CD4-positive, alpha-beta T cell (primary cell): ENCODE results near the gene DYRK2. TPM values are rescaled to one million over a fixed set of nuclear protein-coding genes. Genes with fewer than 3 reads are reported as not detected.

Source experiments
- ATAC-seq: fragments of 200-7000 bp; cut with Tn5 transposase; one replicate; pipeline ENCODE4 v1.10.0; 2022; ENCODE audit warnings: mild to moderate bottlenecking; ENCODE audit not compliant: poor library complexity
- CTCF ChIA-PET: fragments of 350-600 bp; sonication (Branson Sonifier 250); formaldehyde crosslinking; loops from one replicate; lab custom pipeline; 2021; ENCODE audit warnings: antibody characterized with exemption, inconsistent platforms; lab: Charles Lee
- POLR2A ChIA-PET: fragments of 350-600 bp; sonication (Branson Sonifier 250); formaldehyde crosslinking; loops from one replicate; lab custom pipeline; 2021; ENCODE audit warnings: antibody characterized with exemption, inconsistent platforms; lab: Charles Lee
- DNase-seq, 14 experiments: peaks; one replicate each; pipeline ENCODE4 v3.0.0-alpha.2; 2013 to 2020; ENCODE audit warnings: mixed read lengths in 2 of 14
- H3K27ac ChIP-seq, 2 donors: one replicate each; pipeline versions ENCODE4 v1.5.1 to v1.7.0; 2013; ENCODE audit warnings: low read length in 2 of 2, low read depth in 1 of 2, mild to moderate bottlenecking in 1 of 2
- H3K27me3 ChIP-seq, 2 experiments: 1 replicate in 1 of 2; 2 replicates in 1 of 2; pipeline versions ENCODE4 v1.6.1 to v1.7.0; 2013; ENCODE audit warnings: low read length in 2 of 2, control low read depth in 1 of 2, mild to moderate bottlenecking in 1 of 2, moderate library complexity in 1 of 2; ENCODE audit not compliant: insufficient read depth in 2 of 2, control insufficient read depth in 1 of 2
- H3K36me3 ChIP-seq: one replicate; pipeline ENCODE4 v1.6.1; 2013; ENCODE audit warnings: low read length, control low read depth; ENCODE audit not compliant: insufficient read depth
- H3K4me1 ChIP-seq: one replicate; pipeline ENCODE4 v1.6.1; 2013; ENCODE audit warnings: low read length, control low read depth; ENCODE audit not compliant: insufficient read depth
- H3K4me3 ChIP-seq: one replicate; pipeline ENCODE4 v1.5.1; 2013; ENCODE audit warnings: mild to moderate bottlenecking, low read length, moderate library complexity
- H3K9me3 ChIP-seq, 2 experiments: 1 replicate in 1 of 2; 2 replicates in 1 of 2; pipeline versions ENCODE4 v1.6.1 to v1.7.0; 2013; ENCODE audit warnings: low read length in 2 of 2, mild to moderate bottlenecking in 2 of 2, control low read depth in 1 of 2, moderate library complexity in 1 of 2; ENCODE audit not compliant: control insufficient read depth in 1 of 2, insufficient read depth in 1 of 2
- H3K27ac Mint-ChIP-seq: one replicate; pipeline ENCODE4 v1.8.0; 2020; ENCODE audit warnings: mixed read lengths
- H3K27me3 Mint-ChIP-seq: one replicate; pipeline ENCODE4 v1.8.0; 2021; ENCODE audit warnings: mixed read lengths
- H3K36me3 Mint-ChIP-seq: one replicate; pipeline ENCODE4 v1.8.0; 2021; ENCODE audit warnings: low read depth, mixed read lengths
- H3K4me1 Mint-ChIP-seq: one replicate; pipeline ENCODE4 v1.8.0; 2021; ENCODE audit warnings: low read depth, mixed read lengths
- H3K4me3 Mint-ChIP-seq: one replicate; pipeline ENCODE4 v1.8.0; 2020; ENCODE audit warnings: mild to moderate bottlenecking, mixed read lengths
- H3K9me3 Mint-ChIP-seq: one replicate; pipeline ENCODE4 v1.8.0; 2020; ENCODE audit warnings: mixed read lengths
- CTCF ChIP-seq: fragments of 200-600 bp; IDR thresholded peaks from one replicate; pipeline ENCODE4 v1.8.0; 2022; ENCODE audit warnings: antibody characterized with exemption, mild to moderate bottlenecking
- intact Hi-C, 2 experiments: fragments of 100-400 bp; cut with DNase I in 1 of 2; cut with micrococcal nuclease in 1 of 2; formaldehyde crosslinking; loops; one replicate each; pipeline versions ENCODE4 v1.15.1 to v1.9.0; 2023 to 2025; cut with DNase I, micrococcal nuclease
- total RNA-seq, 174 experiments: library from RNA in 2 of 174; stranded (reverse) in 2 of 174; gene quantifications; one replicate each; pipeline ENCODE4 v1.2.3 and lab custom pipeline; 2021 to 2026

The DYRK2 gene
- total RNA-seq, 2 experiments from 2014 or later, result 123 to 135 TPM

GRCh38 chr12:67609226-67609870 is 39.2 kb upstream of the DYRK2 start:
- Mint-ChIP-seq H3K4me3 (no peak overlapping the region), H3K27me3 (no peaks in the 10 kb centered on the region), H3K4me1 (peaks cover under 1% of the 10 kb centered on the region), H3K27ac (no peak overlapping the region), H3K9me3 (no peaks in the 10 kb centered on the region), H3K36me3 (no peaks in the 10 kb centered on the region)
- no peaks in the 10 kb centered on the region for H3K36me3 ChIP-seq
- H3K27me3 ChIP-seq, result no peaks in the 10 kb centered on the region
- ATAC-seq, result no peak
- H3K9me3 ChIP-seq, result no peaks in the 10 kb centered on the region
- DNase-seq, result no peak
- no peak overlapping the region for H3K27ac ChIP-seq
- H3K4me1 ChIP-seq, result no peaks in the 10 kb centered on the region
- TF ChIP-seq CTCF, result no peak
- H3K4me3 ChIP-seq, result no peak overlapping the region
- POLR2A ChIA-PET, result no interaction called here
- intact Hi-C loops, result no loop called here
- CTCF ChIA-PET, result no interaction called here

- Histone ChIP-seq H3K4me1 (no peaks in the 10 kb centered on the region), H3K9me3 (no peaks in the 10 kb centered on the region), H3K36me3 (no peaks in the 10 kb centered on the region), H3K27ac (no peak overlapping the region), H3K4me3 (no peak overlapping the region), H3K27me3 (no peaks in the 10 kb centered on the region)
- H3K36me3 Mint-ChIP-seq, result no peaks in the 10 kb centered on the region
- H3K9me3 Mint-ChIP-seq, result no peaks in the 10 kb centered on the region
- H3K27ac Mint-ChIP-seq, result no peak overlapping the region
- TF ChIP-seq CTCF, result no peak
- ChIA-PET CTCF (no interaction called here), POLR2A (interaction anchor here (0.8 to 3.1 kb wide), 3 partner anchors 18 to 43 kb away, joined by 3 to 9 read pairs (median 3); no protein-coding TSS in a partner anchor)
- H3K4me1 Mint-ChIP-seq, result peaks cover 14% of the 10 kb centered on the region
- H3K27me3 Mint-ChIP-seq, result no peaks in the 10 kb centered on the region
- DNase-seq (no peak), ATAC-seq (no peak)
- H3K4me3 Mint-ChIP-seq, result no peak overlapping the region
- intact Hi-C loops, result no loop called here
These were observed 35.5 kb upstream of the DYRK2 start for GRCh38 chr12:67613040-67613439.

- H3K27me3 ChIP-seq, result no peaks in the 10 kb centered on the region
- ATAC-seq (no peak), DNase-seq (no peak)
- Mint-ChIP-seq H3K36me3 (no peaks in the 10 kb centered on the region), H3K9me3 (no peaks in the 10 kb centered on the region), H3K27ac (no peak overlapping the region), H3K4me1 (peaks cover 17% of the 10 kb centered on the region), H3K27me3 (no peaks in the 10 kb centered on the region), H3K4me3 (no peak overlapping the region)
- no peaks in the 10 kb centered on the region for H3K4me1 ChIP-seq
- intact Hi-C loops, result no loop called here
- no peak overlapping the region for H3K27ac ChIP-seq
- CTCF ChIA-PET, result interaction anchor here (1.0 to 1.1 kb wide), 2 partner anchors 13 to 60 kb away, joined by 3 to 6 read pairs; no protein-coding TSS in a partner anchor
- no peaks in the 10 kb centered on the region for H3K9me3 ChIP-seq
- no peak for TF ChIP-seq CTCF
- POLR2A ChIA-PET, result interaction anchor here (0.7 to 1.6 kb wide), 3 partner anchors 9 to 38 kb away, joined by 3 to 5 read pairs (median 5); no protein-coding TSS in a partner anchor
- H3K36me3 ChIP-seq, result no peaks in the 10 kb centered on the region
- no peak overlapping the region for H3K4me3 ChIP-seq
These were observed 30.9 kb upstream of the DYRK2 start for GRCh38 chr12:67617629-67618028.
